Amygdala (tissue), 56 donors: ENCODE measurements around the gene SDHAF2.
A peak's percentile ranks its signal among the peaks of the same experiment; 100 is the strongest.
"Not testable (repeated sequence)": the region's sequence is repeated elsewhere in the genome, so short reads cannot be mapped to it uniquely, and the experiment has no call there.

Experiments used
- DNase-seq, 56 donors: peaks; one replicate each; lab custom pipeline; 2025; lab: John Stamatoyannopoulos, UW

Gene SDHAF2

DNA sequence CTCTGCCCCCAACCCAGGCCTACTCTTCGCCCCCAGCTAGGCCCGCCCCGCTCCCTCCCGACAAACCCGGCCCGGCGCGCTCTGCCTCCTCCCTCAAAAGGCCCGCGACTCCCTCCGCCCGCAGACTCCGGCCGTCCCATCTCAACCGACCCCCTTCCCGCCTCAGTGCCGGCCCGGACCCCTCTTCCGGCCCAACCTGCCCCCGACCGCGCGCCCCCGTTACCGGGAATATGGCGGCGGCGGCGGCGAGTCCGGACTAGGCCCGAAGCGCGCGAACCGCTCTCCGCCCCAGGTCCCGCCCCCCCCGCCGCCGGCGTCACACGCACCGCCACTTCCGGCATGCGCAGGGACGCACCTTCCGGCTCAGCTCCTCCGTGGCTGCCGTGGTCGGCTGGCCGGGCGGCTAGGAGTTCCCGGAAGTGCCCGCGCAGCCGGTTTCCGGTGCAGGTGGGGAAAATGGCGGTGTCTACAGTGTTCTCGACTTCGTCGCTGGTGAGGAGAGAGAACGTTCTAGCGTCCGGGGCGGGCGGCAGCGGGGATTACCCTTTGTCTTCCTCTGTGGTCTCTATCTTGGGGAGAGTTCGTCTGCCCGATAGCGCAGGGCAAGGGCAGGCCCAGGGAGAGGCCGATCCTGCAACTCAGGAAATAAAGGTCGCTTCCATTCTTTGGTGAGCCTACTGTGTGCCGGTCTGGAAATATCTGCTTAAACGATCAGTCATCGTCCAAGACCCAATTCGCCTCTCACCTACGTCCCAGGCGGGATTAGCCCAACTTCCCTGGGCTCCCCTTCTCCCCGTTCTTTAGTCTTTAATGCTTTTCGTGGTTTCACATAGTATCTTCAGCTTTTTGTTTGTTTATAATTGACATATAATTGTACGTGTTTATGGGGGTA is at the start of gene SDHAF2, which contains the start of gene CPSF7:
TSS of gene SDHAF2 (plus strand) at position 434 of the 892 bp plus-strand sequence. CDS start at position 457, 23 bp downstream.
TSS of gene CPSF7 (minus strand) at position 285 of the 892 bp plus-strand sequence. CDS start 740 bp downstream, outside the sequence.
- DNase-seq, result peak; percentile 76 to 99 (median 94)

DNA sequence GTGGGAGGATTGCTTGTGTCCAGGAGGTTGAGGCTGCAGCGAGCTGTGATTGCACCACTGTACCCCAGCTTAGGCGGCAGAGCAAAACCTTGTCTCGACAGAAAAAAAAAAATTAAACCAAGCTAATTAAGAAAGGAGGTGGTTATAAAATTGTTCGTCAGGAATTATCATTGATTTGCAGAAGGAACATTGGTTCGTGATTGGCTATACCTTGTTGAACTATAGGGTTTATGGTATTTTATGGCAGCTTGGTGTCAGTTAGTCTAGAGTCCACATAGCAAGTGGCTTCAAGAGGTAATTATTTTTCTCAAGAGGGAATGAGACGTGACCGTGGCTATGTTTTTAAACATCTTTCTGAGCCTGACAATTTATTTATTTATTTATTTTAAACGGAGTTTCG is 49.0 kb upstream of the SDHAF2 start:
- no peak for DNase-seq

GRCh38 chr11:61383859-61384258 is 46.1 kb upstream of the SDHAF2 start:
- DNase-seq, result not testable (repeated sequence)

GRCh38 chr11:61384271-61385242 is 45.4 kb upstream of the SDHAF2 start:
- no peak for DNase-seq

DNA sequence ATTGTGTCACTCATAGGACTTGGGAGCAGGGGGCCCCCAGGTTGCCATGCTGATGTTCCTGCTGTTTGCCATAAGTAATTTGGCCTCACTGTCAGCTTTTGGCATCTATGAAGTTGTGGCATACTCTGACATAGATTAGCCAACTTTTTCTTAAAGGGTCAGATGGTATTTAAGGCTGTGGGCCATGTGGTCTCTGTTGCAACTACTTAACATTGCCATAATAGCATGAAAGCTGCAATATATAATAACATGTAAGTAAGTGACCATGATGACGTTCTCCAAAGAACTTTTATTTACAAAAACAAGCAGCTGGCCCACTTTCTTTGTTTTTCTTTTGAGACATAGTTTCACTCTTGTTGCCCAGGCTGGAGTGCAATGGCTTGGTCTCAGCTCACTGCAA is 39.8 kb upstream of the SDHAF2 start:
- no peak for DNase-seq

- DNase-seq, result peak in 1 of 56 donors; percentile 44
Measured at GRCh38 chr11:61392981-61393595, 36.8 kb upstream of the SDHAF2 start.

DNA sequence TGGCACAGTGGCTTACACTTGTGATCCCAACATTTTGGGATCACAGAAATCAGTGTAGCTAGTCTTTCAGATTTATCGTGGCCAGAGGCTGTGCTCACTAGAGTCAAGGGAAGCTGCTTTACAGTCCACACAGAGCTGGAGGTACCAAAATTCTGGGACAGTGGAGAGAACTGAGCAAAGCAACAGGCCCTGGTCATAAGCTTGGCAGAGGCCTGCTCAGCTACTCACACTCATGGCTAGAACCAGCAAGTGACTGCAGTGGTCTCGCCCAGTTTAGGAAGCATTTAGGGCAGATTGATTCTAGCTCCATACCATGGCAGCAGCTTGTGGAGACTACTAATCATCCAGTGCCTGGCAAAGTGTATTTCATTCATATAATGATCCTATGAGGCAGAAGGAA is 28.8 kb upstream of the SDHAF2 start:
- no peak for DNase-seq

- DNase-seq, result no peak
Measured at GRCh38 chr11:61401573-61401972, 28.4 kb upstream of the SDHAF2 start.

DNA sequence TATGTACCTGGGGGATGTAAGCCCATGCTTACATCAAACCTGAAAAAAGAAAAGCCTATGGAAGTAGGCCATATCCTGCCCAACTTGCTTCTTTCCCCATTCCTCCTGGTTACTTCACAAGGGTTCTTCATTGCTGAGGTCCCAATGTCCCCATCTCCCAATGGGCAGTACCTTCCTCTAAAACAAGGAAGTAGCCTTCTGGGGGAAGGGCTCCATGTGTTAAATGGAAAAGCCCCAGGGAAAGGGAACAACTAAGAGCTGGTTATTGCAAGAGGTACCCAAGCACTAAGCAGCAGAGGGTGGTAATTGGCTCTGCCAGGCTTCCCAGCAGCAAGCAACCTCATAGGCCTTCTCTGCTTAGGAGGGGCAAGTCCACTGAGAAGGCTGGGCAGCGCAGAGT is 26.3 kb upstream of the SDHAF2 start:
- DNase-seq, result no peak

- DNase-seq, result no peak
Measured at GRCh38 chr11:61404103-61404502, 25.8 kb upstream of the SDHAF2 start.

DNA sequence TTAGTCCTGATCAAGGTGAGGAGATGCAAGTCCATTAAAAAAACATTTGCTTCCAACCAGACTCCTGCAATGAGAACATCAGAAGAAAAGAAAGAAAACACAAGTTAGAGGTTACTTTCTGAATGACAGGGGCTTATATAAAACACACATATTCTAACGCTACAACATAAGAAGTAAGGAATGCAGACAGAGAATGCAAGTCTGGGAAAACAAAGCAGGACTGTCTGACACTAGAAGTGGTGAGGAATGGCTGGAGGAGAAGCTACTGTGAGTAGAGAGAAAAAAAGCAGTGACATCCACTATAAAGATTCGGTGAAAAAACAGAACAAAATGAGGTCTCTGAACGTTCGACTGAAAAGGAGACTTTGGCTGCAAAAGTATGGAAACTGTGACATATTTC is 25.3 kb upstream of the SDHAF2 start:
- DNase-seq, result no peak

GRCh38 chr11:61406067-61406466 is 23.9 kb upstream of the SDHAF2 start:
- DNase-seq, result peak in 12 of 56 donors; percentile 5 to 50 (median 33)

DNA sequence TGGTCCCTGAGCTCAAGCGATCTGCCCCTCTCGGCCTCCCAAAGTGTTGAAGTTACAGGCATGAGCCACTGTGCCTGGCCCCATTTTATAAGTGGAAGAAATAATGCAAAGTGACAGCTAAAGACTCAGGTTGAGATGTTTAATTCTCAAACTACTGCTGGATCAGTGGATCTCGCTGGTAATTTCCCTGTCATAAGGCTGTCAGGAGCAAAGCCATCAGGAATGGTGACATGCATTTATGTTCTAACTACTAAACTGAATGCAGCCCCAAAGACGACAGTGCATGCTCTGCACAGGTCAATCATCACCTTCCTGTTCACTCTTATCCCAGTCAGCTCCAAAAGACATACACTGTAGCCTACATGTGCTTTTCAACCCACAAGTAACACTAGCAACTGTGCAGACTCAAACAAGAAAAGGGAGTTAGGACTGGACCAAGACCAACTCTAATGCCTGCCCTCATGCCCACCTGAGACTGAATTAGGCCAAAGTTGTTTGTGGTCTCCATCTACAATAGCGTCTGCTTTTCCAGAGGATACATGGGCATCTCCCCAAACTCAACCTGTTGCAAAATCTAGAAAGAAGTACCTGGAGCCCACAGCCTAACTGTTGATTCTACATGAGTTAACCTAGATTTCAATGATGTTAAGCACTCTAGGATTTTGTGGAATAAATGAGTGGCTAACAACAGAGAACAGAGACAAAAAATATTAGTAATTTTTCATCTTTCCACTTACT is 22.8 kb upstream of the SDHAF2 start:
- no peak for DNase-seq

- DNase-seq, result no peak
Measured at GRCh38 chr11:61411589-61411988, 18.3 kb upstream of the SDHAF2 start.

DNA sequence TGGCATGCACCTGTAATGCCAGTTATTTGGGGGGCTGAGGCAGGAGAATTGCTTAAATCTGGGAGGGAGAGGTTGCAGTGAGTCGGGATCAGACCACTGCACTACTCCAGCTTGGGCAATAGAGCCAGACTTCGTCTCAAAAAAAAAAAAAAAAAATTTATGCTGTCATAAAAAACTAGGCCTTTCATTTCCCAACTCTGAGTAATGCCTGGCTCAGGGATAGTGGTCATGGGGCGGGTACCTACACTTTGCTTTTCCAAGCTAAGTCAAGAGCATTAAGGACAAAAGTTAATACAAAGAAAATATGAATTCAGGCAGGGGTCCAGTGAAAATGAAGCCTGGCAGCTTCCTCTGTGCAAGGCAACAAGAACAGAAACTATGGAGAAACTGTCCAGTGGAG is 16.4 kb upstream of the SDHAF2 start:
- no peak for DNase-seq

- DNase-seq, result no peak
Measured at GRCh38 chr11:61414547-61414946, 15.4 kb upstream of the SDHAF2 start.

GRCh38 chr11:61415381-61415780 is 14.5 kb upstream of the SDHAF2 start:
- DNase-seq, result no peak

DNA sequence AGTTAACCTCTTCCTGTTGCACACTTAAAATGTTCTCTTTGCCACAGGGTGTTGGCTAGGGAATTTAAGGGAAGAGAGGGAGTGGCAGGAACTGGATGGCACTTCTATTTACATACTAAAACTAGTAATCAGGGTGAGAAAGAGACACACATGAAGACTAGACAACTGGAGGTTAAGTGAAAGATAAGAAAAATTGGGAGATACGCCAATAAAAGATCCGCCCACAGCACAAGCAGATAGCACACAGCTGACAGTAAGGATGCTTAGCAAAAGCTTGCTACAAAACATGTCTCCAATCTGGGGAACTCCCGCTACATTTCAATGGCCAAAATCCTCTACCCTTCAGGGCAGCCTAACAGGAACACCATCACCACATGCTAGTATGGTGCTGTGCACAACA is 13.0 kb upstream of the SDHAF2 start:
- no peak for DNase-seq

GRCh38 chr11:61417670-61418069 is 12.3 kb upstream of the SDHAF2 start:
- no peak for DNase-seq

GRCh38 chr11:61418136-61418535 is 11.8 kb upstream of the SDHAF2 start:
- DNase-seq, result no peak
